Large intestine (tissue), 12 donors: ENCODE data around the gene RBM28. TPM values are rescaled to one million over a fixed set of nuclear protein-coding genes. Genes with fewer than 3 reads are reported as not detected.
A peak's percentile ranks its signal among the peaks of the same experiment; 100 is the strongest.

Source experiments
- DNase-seq, 2 donors: peaks; one replicate each; pipeline versions ENCODE4 v3.0.0 to v3.0.0-alpha.2; 2013
- H3K27ac ChIP-seq: one replicate; pipeline ENCODE4 v1.5.1; 2013; ENCODE audit warnings: low read length
- H3K27me3 ChIP-seq: 2 replicates; pipeline ENCODE4 v1.6.1; 2013; ENCODE audit warnings: low read length; ENCODE audit not compliant: control insufficient read depth, insufficient read depth
- H3K36me3 ChIP-seq: 2 replicates; pipeline ENCODE4 v1.6.1; 2013; ENCODE audit warnings: low read length; ENCODE audit not compliant: control insufficient read depth, insufficient read depth
- H3K4me1 ChIP-seq: one replicate; pipeline ENCODE4 v1.6.1; 2013; ENCODE audit warnings: low read length; ENCODE audit not compliant: control insufficient read depth, insufficient read depth
- H3K4me3 ChIP-seq: one replicate; pipeline ENCODE4 v1.5.1; 2013; ENCODE audit warnings: low read length
- H3K9me3 ChIP-seq: one replicate; pipeline ENCODE4 v1.6.1; 2013; ENCODE audit warnings: mild to moderate bottlenecking, low read depth, low read length, moderate library complexity; ENCODE audit not compliant: control insufficient read depth
- WGBS: methylation state at CpG from one replicate; pipeline ENCODE4 v1.1.5; 2013; ENCODE audit warnings: low lambda C conversion rate; ENCODE audit not compliant: insufficient coverage; 5-methylcytosine and 5-hydroxymethylcytosine counted together
- long read RNA-seq, 11 donors: transcript quantifications; one replicate each; lab custom pipeline, GENCODE V29; 2026
- polyA plus RNA-seq: library from polyadenylated mRNA; unstranded; fragments of 120-200 nt; gene quantifications from one replicate; pipeline ENCODE4 v1.2.1, GENCODE V29; 2013

The RBM28 gene
- polyA plus RNA-seq: 25.3 TPM
- long read RNA-seq, donor 1, full-length matches to known transcripts: 2 of 2 reads
- long read RNA-seq, donor 1, partial matches to known transcripts: 0 of 2 reads
- long read RNA-seq, donor 1, other reads (novel, unspliced or antisense): 0 of 2 reads
- long read RNA-seq, donor 2, full-length matches to known transcripts: 1 of 7 reads
- long read RNA-seq, donor 2, partial matches to known transcripts: 6 of 7 reads
- long read RNA-seq, donor 2, other reads (novel, unspliced or antisense): 0 of 7 reads
- long read RNA-seq, donor 3, full-length matches to known transcripts: 2 of 2 reads
- long read RNA-seq, donor 3, partial matches to known transcripts: 0 of 2 reads
- long read RNA-seq, donor 3, other reads (novel, unspliced or antisense): 0 of 2 reads
- long read RNA-seq, donor 4: 0 reads
- long read RNA-seq, donor 5: 0 reads
- long read RNA-seq, donor 6, full-length matches to known transcripts: 3 of 3 reads
- long read RNA-seq, donor 6, partial matches to known transcripts: 0 of 3 reads
- long read RNA-seq, donor 6, other reads (novel, unspliced or antisense): 0 of 3 reads
- long read RNA-seq, donor 7, partial matches to known transcripts: 0 of 1 reads
- long read RNA-seq, donor 7, other reads (novel, unspliced or antisense): 0 of 1 reads
- long read RNA-seq, donor 8, partial matches to known transcripts: 5 of 5 reads
- long read RNA-seq, donor 8, other reads (novel, unspliced or antisense): 0 of 5 reads
- long read RNA-seq, donor 9, full-length matches to known transcripts: 1 of 1 reads
- long read RNA-seq, donor 9, partial matches to known transcripts: 0 of 1 reads
- long read RNA-seq, donor 9, other reads (novel, unspliced or antisense): 0 of 1 reads
- long read RNA-seq, donor 10, partial matches to known transcripts: 0 of 1 reads
- long read RNA-seq, donor 10, other reads (novel, unspliced or antisense): 0 of 1 reads
- long read RNA-seq, donor 11: 0 reads

GRCh38 chr7:128343554-128344430, at the start of gene RBM28:
TSS of gene RBM28 (minus strand) at chr7:128343908. CDS start at chr7:128343793, 115 bp downstream.
- Histone ChIP-seq H3K9me3 (no peaks in the 10 kb centered on the region), H3K36me3 (peaks cover 8% of the 10 kb centered on the region), H3K4me3 (peak within 1 kb of the TSS; percentile 88), H3K4me1 (peaks cover 9% of the 10 kb centered on the region), H3K27ac (peak within 1 kb of the TSS; percentile 86), H3K27me3 (peaks cover 14% of the 10 kb centered on the region)
- DNase-seq: peak; percentile 81 to 94
- WGBS: 75% methylated on average over 4 of the region's 49 CpGs

GRCh38 chr7:128392446-128393327, 49.0 kb upstream of the RBM28 start:
- Histone ChIP-seq H3K27ac (no peak overlapping the region), H3K36me3 (peaks cover 22% of the 10 kb centered on the region), H3K4me3 (no peak overlapping the region), H3K27me3 (peaks cover 15% of the 10 kb centered on the region), H3K9me3 (no peaks in the 10 kb centered on the region), H3K4me1 (no peaks in the 10 kb centered on the region)
- no peak for DNase-seq
- no CpG with 5 or more reads among the region's 18 CpGs for WGBS

- Histone ChIP-seq H3K9me3 (no peaks in the 10 kb centered on the region), H3K36me3 (peaks cover 16% of the 10 kb centered on the region), H3K4me1 (no peaks in the 10 kb centered on the region), H3K27me3 (peaks cover 17% of the 10 kb centered on the region), H3K4me3 (no peak overlapping the region), H3K27ac (no peak overlapping the region)
- WGBS: 100% methylated on average over 1 of the region's 7 CpGs
- no peak for DNase-seq
These were observed 48.1 kb upstream of the RBM28 start for GRCh38 chr7:128391805-128392204.

- no peak overlapping the region for H3K27ac ChIP-seq
- no peak overlapping the region for H3K4me3 ChIP-seq
- DNase-seq: no peak
- H3K4me1 ChIP-seq: no peaks in the 10 kb centered on the region
- H3K36me3 ChIP-seq: peaks cover 8% of the 10 kb centered on the region
- WGBS: 100% methylated on average over 1 of the region's 3 CpGs
- peaks cover 17% of the 10 kb centered on the region for H3K27me3 ChIP-seq
- no peaks in the 10 kb centered on the region for H3K9me3 ChIP-seq
These were observed 47.3 kb upstream of the RBM28 start for GRCh38 chr7:128390871-128391565.

GRCh38 chr7:128389618-128390329, 46.1 kb upstream of the RBM28 start:
- DNase-seq: no peak
- WGBS: no CpG with 5 or more reads among the region's 9 CpGs
- H3K4me1 ChIP-seq: no peaks in the 10 kb centered on the region

GRCh38 chr7:128389085-128389617, 45.4 kb upstream of the RBM28 start:
- peaks cover 3% of the 10 kb centered on the region for H3K36me3 ChIP-seq
- no peak for DNase-seq
- peaks cover 17% of the 10 kb centered on the region for H3K27me3 ChIP-seq
- H3K4me1 ChIP-seq: no peaks in the 10 kb centered on the region
- H3K4me3 ChIP-seq: no peak overlapping the region
- H3K9me3 ChIP-seq: no peaks in the 10 kb centered on the region
- no peak overlapping the region for H3K27ac ChIP-seq
- WGBS: no CpG with 5 or more reads among the region's 2 CpGs

More at GRCh38 chr7:128389618-128390329, 46.1 kb upstream of the RBM28 start:
- Histone ChIP-seq H3K9me3 (no peaks in the 10 kb centered on the region), H3K36me3 (peaks cover 4% of the 10 kb centered on the region), H3K4me3 (no peak overlapping the region), H3K27ac (no peak overlapping the region), H3K27me3 (peaks cover 17% of the 10 kb centered on the region)

- Histone ChIP-seq H3K27ac (no peak overlapping the region), H3K4me1 (no peaks in the 10 kb centered on the region), H3K4me3 (no peak overlapping the region), H3K27me3 (peaks cover 17% of the 10 kb centered on the region), H3K9me3 (no peaks in the 10 kb centered on the region), H3K36me3 (no peaks in the 10 kb centered on the region)
- no peak for DNase-seq
- no CpG with 5 or more reads among the region's 3 CpGs for WGBS
These were observed 44.4 kb upstream of the RBM28 start for GRCh38 chr7:128388145-128388485.

GRCh38 chr7:128387216-128388144, 43.8 kb upstream of the RBM28 start:
- Histone ChIP-seq H3K4me3 (no peak overlapping the region), H3K4me1 (no peaks in the 10 kb centered on the region), H3K27me3 (peaks cover 17% of the 10 kb centered on the region), H3K9me3 (no peaks in the 10 kb centered on the region), H3K36me3 (no peaks in the 10 kb centered on the region), H3K27ac (no peak overlapping the region)
- no CpG with 5 or more reads among the region's 24 CpGs for WGBS
- peak; percentile 41 to 47 for DNase-seq
